Uterus (tissue), 4 donors: Measurements from ENCODE around the gene TRAPPC8. TPM values are rescaled to one million over a fixed set of nuclear protein-coding genes. Genes with fewer than 3 reads are reported as not detected.
"Not testable (repeated sequence)": the region's sequence is repeated elsewhere in the genome, so short reads cannot be mapped to it uniquely, and the experiment has no call there.

Experiments
- DNase-seq, 2 donors: peaks; one replicate each; pipeline ENCODE4 v3.0.0-alpha.2; 2019 to 2020
- H3K27ac ChIP-seq, 2 donors: fragments of 200-600 bp; sonication (generic); 1 replicate in 1 of 2; 2 replicates in 1 of 2; pipeline ENCODE4 v1.5.1; 2016 to 2018
- H3K27me3 ChIP-seq, 2 donors: fragments of 200-600 bp; sonication (generic); one replicate each; pipeline ENCODE4 v1.5.1; 2018 to 2019; ENCODE audit warnings: control low read depth in 1 of 2
- H3K36me3 ChIP-seq, 2 donors: fragments of 200-600 bp; sonication (generic); one replicate each; pipeline ENCODE4 v1.5.1; 2019; ENCODE audit warnings: control low read depth in 1 of 2
- H3K4me1 ChIP-seq, 2 donors: fragments of 200-600 bp; sonication (generic); one replicate each; pipeline ENCODE4 v1.5.1; 2018 to 2019; ENCODE audit warnings: control low read depth in 1 of 2
- H3K4me3 ChIP-seq, 2 donors: fragments of 200-600 bp; sonication (generic); 1 replicate in 1 of 2; 2 replicates in 1 of 2; pipeline ENCODE4 v1.5.1; 2018 to 2019; ENCODE audit warnings: mild to moderate bottlenecking in 1 of 2
- H3K9me3 ChIP-seq, 2 donors: fragments of 200-600 bp; sonication (generic); one replicate each; pipeline ENCODE4 v1.5.1; 2019; ENCODE audit warnings: control low read depth in 1 of 2
- CTCF ChIP-seq, 4 experiments: fragments of 200-600 bp in 2 of 4; fragments of 450-650 bp in 2 of 4; sonication (generic) in 2 of 4; IDR thresholded peaks; one replicate each; pipeline ENCODE4 v1.5.1; 2016 to 2019; ENCODE audit warnings: antibody characterized with exemption in 4 of 4, mild to moderate bottlenecking in 2 of 4, moderate library complexity in 1 of 4
- POLR2A ChIP-seq, 2 donors: fragments of 450-650 bp; IDR thresholded peaks; one replicate each; pipeline ENCODE4 v1.6.1; 2016; ENCODE audit warnings: antibody characterized with exemption in 2 of 2, mild to moderate bottlenecking in 1 of 2, moderate library complexity in 1 of 2
- intact Hi-C: fragments of 100-400 bp; cut with DNase I; formaldehyde crosslinking; loops from one replicate; pipeline ENCODE4 v1.15.1; 2023; ENCODE audit warnings: low total_unique reads
- total RNA-seq, 4 donors: library from RNA; depleted of rRNA in 3 of 4; stranded (reverse); fragments of >200 nt in 3 of 4; gene quantifications; one replicate each; pipeline versions ENCODE4 v1.1.0 to v1.2.4, GENCODE V29; 2014 to 2023
- donor health status: DM: yes; HTN: yes; CAD: no.

TRAPPC8 gene
- total RNA-seq, 4 donors from 2014 or later: 29.1 to 98.5 (median 53.0) TPM

GRCh38 chr18:31825772-31826171 lies 117.2 kb downstream of the TRAPPC8 start:
- intact Hi-C loops: no loop called here

DNA sequence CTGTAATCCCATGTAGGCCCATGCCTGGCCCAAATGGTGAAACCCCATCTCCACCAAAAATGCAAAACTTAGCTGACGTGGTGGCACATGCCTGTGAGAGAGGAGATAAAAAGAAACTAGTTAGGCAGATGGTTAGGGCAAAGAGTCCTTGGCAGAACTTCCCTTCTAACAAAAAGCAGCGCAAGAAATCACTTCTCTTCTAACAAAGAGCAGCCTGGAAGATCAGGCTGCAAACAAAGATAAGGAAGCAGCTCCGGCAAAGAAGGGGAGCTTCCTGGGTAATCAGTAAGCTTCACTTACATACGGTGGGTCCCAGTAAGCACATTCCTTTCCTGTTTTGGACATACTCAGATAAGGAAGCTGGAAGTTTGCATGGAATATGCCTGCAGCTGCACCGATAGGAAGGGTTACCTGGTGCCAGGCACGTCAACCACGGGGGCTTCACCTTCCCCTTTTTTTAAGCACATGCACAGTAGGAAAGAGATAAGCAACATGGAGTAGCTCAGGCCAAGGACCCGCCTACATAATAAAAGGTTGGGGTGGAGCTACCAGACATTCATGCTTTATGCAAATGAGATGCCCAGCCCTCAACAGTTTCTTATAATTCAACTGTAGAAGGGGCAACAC lies 121.3 kb downstream of the TRAPPC8 start:
- no peak overlapping the region for H3K4me3 ChIP-seq
- TF ChIP-seq CTCF (IDR thresholded peaks at IDR 0.05) (no peak), POLR2A (IDR thresholded peaks at IDR 0.05) (no peak)
- no peaks in the 10 kb centered on the region for H3K4me1 ChIP-seq
- no peaks in the 10 kb centered on the region for H3K27me3 ChIP-seq
- no peak for DNase-seq
- H3K36me3 ChIP-seq: no peaks in the 10 kb centered on the region
- no peaks in the 10 kb centered on the region for H3K9me3 ChIP-seq
- H3K27ac ChIP-seq: no peak overlapping the region
- intact Hi-C loops: no loop called here

More at GRCh38 chr18:31825772-31826171, 117.2 kb downstream of the TRAPPC8 start:
- no peak for DNase-seq
- TF ChIP-seq POLR2A (IDR thresholded peaks at IDR 0.05): no peak
- no peak for TF ChIP-seq CTCF (IDR thresholded peaks at IDR 0.05)
- no peaks in the 10 kb centered on the region for H3K4me1 ChIP-seq
- no peaks in the 10 kb centered on the region for H3K9me3 ChIP-seq
- no peak overlapping the region for H3K27ac ChIP-seq
- H3K27me3 ChIP-seq: no peaks in the 10 kb centered on the region
- H3K36me3 ChIP-seq: no peaks in the 10 kb centered on the region
- H3K4me3 ChIP-seq: no peak overlapping the region

DNA sequence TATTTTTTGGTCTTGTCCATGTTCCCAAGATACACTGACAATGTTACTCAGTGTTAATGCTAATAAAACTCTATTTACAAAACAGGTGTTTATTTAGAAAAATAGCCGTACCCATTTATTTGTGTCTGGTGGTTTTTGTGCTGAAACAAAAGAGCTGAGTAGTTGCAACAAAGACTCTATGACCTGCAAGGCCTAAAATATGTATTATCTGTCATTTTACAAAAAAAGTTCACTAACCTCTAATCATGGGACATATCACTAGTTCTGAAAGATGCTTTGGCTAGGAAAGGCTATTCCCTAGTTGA lies 123.1 kb downstream of the TRAPPC8 start:
- Histone ChIP-seq H3K27me3 (no peaks in the 10 kb centered on the region), H3K4me1 (no peaks in the 10 kb centered on the region), H3K9me3 (no peaks in the 10 kb centered on the region), H3K4me3 (no peak overlapping the region), H3K27ac (no peak overlapping the region), H3K36me3 (no peaks in the 10 kb centered on the region)
- intact Hi-C loops: no loop called here
- TF ChIP-seq CTCF (IDR thresholded peaks at IDR 0.05) (no peak), POLR2A (IDR thresholded peaks at IDR 0.05) (no peak)
- no peak for DNase-seq

- Histone ChIP-seq H3K9me3 (no peaks in the 10 kb centered on the region), H3K36me3 (no peaks in the 10 kb centered on the region), H3K27ac (no peak overlapping the region), H3K4me1 (no peaks in the 10 kb centered on the region), H3K4me3 (no peak overlapping the region), H3K27me3 (no peaks in the 10 kb centered on the region)
- peak; percentile 34 to 45 (median 40) for TF ChIP-seq CTCF (IDR thresholded peaks at IDR 0.05)
- TF ChIP-seq POLR2A (IDR thresholded peaks at IDR 0.05): no peak
- intact Hi-C loops: no loop called here
- no peak for DNase-seq
Observed at GRCh38 chr18:31819106-31819924, 123.6 kb downstream of the TRAPPC8 start.

DNA sequence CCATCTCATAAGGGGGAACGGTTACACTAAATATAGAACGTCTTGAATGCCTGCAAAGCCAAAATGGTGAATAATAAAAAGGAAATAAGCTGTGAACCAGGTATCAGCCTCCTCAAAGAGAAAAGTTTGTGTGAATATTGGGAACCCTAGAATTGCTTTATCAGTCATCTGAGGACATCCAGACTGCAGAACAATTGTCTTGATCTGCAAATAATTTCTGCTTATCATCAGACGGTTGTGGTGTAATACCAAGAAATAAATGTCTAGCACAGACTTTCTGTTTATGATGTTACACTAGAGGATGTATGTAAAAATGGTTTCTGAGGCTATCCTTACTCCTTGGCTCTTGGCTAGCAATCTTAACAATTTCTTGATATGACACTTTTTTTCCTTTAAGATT lies 128.8 kb downstream of the TRAPPC8 start:
- H3K36me3 ChIP-seq: no peaks in the 10 kb centered on the region
- H3K4me1 ChIP-seq: no peaks in the 10 kb centered on the region
- H3K27ac ChIP-seq: no peak overlapping the region
- TF ChIP-seq POLR2A (IDR thresholded peaks at IDR 0.05) (no peak), CTCF (IDR thresholded peaks at IDR 0.05) (no peak)
- DNase-seq: no peak
- H3K4me3 ChIP-seq: no peak overlapping the region
- H3K9me3 ChIP-seq: no peaks in the 10 kb centered on the region
- no peaks in the 10 kb centered on the region for H3K27me3 ChIP-seq
- intact Hi-C loops: no loop called here

DNA sequence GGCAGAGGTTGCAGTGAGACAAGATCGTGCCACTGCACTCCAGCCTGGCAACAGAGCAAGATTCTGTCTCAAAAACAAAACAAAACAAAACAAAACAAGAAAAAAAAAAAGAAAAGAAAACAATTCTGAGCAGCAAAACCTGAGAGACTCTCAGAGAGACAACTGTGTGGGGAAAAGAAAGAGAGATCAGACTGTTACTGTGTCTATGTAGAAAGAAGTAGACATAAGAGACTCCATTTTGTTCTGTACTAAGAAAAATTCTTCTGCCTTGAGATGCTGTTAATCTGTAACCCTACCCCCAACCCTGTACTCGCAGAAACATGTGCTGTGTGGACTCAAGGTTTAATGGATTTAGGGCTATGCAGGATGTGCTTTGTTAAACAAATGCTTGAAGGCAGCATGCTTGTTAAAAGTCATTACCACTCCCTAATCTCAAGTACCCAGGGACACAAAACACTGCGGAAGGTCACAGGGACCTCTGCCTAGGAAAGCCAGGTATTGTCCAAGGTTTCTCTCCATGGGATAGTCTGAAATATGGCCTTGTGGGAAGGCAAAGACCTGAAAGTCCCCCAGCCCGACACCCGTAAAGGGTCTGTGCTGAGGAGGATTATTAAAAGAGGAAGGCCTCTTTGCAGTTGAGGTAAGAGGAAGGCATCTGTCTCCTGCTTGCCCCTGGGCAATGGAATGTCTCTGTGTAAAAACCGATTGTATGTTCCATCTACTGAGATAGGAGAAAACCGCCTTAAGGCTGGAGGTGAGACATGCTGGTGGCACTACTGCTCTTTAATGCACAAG lies 132.4 kb downstream of the TRAPPC8 start:
- intact Hi-C loops, DNase-seq, H3K9me3 ChIP-seq, H3K27ac ChIP-seq, H3K36me3 ChIP-seq, H3K27me3 ChIP-seq, H3K4me1 ChIP-seq, H3K4me3 ChIP-seq: not testable (repeated sequence)

GRCh38 chr18:31809049-31809448 lies 133.9 kb downstream of the TRAPPC8 start:
- intact Hi-C loops: not testable (repeated sequence)

More at GRCh38 chr18:31809049-31809448, 133.9 kb downstream of the TRAPPC8 start:
- not testable (repeated sequence) for H3K27me3 ChIP-seq, DNase-seq, H3K36me3 ChIP-seq, H3K9me3 ChIP-seq, H3K27ac ChIP-seq, H3K4me1 ChIP-seq, H3K4me3 ChIP-seq
